OCI-M2 (cell line): ENCODE results near the gene RNF175.

Experiments
- DNase-seq: peaks from one replicate; lab custom pipeline; 2025; ENCODE audit not compliant: unreplicated experiment; lab: John Stamatoyannopoulos, UW

The RNF175 gene

GRCh38 chr4:153748378-153748777, 11.4 kb downstream of the RNF175 start:
- no peak for DNase-seq

GRCh38 chr4:153747406-153747955, 12.3 kb downstream of the RNF175 start:
- no peak for DNase-seq

DNA sequence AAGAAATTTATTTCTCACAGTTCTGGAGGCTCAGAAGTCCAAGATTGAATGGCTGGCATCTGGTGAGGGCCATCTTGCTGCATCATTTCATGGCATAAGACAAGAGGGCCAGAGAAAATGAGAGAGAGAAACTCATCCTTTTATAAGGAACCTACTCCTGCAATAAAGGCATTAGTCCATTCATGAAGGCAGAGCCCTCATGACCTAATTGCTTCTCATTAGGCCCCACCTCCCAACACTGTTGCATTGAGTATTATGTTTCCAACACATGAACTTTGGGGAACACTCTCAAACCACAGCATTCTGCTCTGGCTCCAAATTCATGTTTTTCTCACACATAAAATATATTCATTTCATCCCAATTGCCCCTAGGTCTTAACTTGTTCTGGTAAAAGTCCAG, 14.2 kb downstream of the RNF175 start:
- DNase-seq: no peak

DNA sequence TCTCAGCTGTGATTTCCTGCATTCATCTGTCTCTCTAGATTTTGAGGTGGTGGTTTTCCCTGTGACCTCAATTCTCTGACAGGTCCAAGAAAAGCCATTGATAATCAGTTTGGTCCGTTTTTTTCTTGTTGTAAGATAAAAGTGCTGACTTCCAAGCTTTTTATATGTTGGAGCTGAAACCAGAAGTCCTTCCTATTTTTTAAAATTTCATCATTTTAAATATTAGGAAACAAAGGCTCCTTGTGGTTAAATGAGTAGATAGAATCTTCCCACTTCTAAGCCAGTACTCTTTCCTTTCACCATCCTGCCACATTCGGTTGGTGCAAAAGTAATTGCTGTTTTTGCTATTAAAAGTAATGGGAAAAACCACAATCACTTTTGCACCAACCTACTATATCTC, 18.3 kb downstream of the RNF175 start:
- no peak for DNase-seq

DNA sequence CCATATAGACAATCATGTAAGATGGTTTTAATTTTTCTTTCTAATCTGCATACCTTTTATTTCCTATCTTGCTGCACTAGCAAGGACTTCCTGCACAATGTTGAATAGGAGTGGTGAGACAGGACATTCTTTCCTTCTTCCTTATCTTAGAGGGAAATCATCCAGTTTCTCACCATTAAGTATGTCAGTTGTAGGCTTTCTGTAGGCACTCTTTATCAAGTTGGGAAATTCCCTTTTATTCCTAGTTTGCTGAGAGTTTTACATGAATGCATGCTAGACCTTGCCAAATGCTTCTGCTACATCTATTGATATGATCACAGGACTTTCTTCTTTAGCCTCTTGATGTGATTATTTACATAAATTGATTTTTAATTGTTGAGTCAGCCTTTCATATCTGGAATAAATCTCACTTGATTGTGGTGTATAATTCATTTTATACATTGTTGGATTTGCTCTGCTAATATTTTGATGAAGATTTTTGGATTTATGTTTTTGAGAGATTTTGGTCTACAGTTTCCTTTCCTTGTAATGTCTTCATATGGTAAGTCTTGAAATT, 23.8 kb downstream of the RNF175 start:
- DNase-seq: no peak

DNA sequence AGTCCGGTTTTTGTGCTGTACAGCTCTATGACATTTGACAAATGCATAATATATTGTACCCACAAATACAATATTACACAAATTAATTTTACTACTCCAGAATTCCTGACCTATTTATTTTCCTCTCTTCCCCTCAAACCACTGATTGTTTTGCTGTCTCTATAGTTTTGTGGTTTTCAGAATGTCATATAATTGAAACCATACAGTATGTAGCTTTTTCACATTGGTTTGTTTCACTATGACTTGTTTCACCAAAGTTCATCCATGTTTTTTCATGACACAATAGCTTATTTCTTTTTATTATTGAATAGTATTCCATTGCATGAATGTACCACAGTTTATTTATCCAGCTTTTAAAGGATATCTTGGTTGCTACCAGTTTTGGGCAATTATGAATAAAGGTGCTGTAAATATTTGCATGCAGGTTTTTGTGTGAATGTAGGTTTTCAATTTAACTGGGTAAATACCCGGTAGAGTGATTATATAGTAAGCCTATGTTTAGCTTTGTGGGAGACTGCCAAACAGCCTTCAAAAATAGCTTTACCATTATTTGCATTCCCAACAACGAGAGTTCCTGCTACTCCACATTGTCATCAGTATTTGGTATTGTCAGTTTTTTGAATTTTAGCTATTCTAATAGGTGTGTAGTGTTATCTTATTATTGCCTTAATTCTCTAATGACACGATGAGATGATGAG, 25.9 kb downstream of the RNF175 start:
- no peak for DNase-seq

DNA sequence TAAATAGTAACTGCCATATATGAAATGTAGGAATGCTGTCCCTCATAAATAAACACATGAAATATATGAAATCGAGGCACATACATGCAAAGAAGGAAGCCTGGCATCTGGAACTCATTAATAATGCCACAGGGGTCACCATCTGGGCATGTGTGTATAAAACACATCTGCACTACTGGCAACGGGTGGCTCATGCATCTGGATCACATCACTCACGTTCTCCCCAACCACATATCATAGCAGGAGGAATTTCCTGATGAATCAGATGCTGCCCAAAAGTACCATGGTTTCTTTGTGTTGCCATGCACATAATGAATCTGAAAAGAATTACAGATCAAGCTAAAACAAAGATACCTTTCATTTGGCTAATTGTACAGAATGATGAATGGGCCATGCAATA, 28.6 kb downstream of the RNF175 start:
- DNase-seq: no peak

DNA sequence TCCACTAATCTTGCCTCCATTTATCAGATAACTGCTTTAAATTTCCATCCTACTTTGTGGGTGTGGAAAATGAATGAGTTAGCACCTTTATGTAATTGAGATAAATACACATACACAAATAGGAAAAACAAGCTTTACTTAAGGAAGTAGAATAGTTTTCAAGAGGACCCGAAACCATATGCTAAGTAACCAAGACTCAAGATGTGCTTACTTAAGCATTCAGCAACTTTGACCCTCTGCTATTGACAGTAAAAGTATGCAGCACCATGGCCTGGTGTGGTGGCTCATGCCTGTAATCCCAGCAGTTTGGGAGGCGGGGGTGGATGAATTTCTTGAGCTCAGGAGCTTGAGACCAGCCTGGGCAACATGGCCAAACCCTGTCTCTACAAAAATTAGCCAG, 29.9 kb downstream of the RNF175 start:
- no peak for DNase-seq

DNA sequence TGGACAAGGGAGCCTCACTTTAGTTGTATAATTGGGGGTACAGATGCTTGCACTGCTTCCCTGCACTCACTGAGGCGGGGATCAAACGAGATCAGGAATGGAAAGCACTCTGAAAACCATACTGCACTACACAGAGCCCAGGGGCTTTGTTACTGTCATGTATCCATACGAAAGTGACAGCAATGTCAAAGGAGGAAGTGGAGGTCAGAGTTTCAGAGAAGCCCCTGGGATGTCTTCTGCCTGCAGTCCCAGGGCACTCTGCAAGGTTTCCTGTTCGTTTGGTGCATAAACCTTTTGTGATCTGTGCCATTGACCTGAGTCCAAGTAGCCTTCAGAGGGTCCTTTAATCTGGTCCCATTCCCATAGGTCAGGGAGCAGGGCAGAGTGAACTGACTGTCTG, 31.2 kb downstream of the RNF175 start:
- no peak for DNase-seq

DNA sequence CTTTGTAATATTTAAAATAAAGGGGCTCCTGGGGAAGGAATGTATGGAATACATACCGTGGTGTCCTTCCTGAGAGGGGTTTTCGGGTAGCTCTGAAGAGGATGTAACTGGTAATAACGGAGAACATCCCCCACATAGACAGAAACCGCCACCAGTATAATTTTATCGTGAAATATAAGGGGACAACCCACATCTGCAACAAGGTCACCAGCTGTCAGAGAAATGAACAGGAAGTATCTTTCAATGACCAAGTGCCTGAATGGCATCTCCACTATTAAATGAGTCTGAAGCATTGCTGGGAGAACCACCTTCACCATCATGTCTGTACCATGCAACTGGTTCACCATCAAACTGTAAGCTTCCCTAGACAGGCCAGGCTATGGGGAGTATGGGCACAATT, 31.7 kb downstream of the RNF175 start:
- DNase-seq: no peak

- DNase-seq: no peak
These were observed 34.0 kb downstream of the RNF175 start for GRCh38 chr4:153725831-153726154.

- no peak for DNase-seq
These were observed 34.5 kb downstream of the RNF175 start for GRCh38 chr4:153725136-153725830.

GRCh38 chr4:153724606-153725005, 35.2 kb downstream of the RNF175 start:
- DNase-seq: no peak

GRCh38 chr4:153722036-153722435, 37.8 kb downstream of the RNF175 start:
- no peak for DNase-seq

GRCh38 chr4:153713866-153714646, 45.8 kb downstream of the RNF175 start:
- DNase-seq: no peak

GRCh38 chr4:153710681-153711080, 49.1 kb downstream of the RNF175 start:
- DNase-seq: no peak

DNA sequence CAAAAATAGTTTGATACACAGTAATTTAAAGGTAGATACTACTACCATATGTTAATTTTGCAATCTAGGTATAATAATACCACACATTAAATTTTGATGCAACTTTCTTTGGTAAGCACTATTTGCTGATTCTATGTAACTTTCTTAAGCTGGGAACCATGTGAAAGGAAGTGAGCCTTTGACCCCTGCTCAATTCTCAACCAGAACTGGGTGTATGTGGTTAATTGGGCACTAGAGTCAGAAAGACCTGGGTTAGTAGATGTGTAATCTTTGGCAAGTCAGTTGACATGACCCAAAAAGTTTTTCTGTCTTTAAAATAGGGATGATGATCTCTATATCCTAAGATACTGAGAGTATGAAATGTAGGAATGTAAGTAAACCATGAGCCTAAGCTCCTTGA, 53.3 kb downstream of the RNF175 start:
- no peak for DNase-seq

- no peak for DNase-seq
These were observed 53.9 kb downstream of the RNF175 start for GRCh38 chr4:153705743-153706468.

GRCh38 chr4:153704522-153704921, 55.3 kb downstream of the RNF175 start:
- no peak for DNase-seq

DNA sequence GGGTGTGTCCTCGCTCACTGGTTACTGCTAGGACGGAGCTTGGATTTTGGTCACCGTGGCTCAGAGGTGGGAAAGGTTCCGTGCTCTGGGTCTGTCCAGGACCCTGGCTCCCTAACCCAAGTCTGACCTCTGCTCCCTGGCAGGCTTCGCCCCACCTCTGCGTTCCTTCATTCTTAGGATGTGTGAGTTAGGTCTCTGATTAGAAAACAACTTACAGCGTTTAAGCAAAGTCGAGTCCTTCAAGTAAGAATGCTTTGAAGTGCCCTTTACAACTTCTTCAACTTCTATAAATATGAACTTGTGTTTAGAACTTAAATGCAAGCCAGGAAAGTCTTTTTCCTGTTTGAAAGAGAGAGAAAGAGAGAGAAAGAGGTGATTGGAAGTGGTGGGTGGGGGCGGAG, 74.9 kb downstream of the RNF175 start:
- no peak for DNase-seq
